Karpas-422 (cell line): ENCODE data around the gene NT5C. TPM values are rescaled to one million over a fixed set of nuclear protein-coding genes. Genes with fewer than 3 reads are reported as not detected.

Experiments
- DNase-seq: peaks from one replicate; pipeline ENCODE4 v3.0.0-alpha.2; 2015
- H2AFZ ChIP-seq: fragments of 200-600 bp; sonication (generic); 2 replicates; pipeline ENCODE4 v1.6.1; 2014; ENCODE audit warnings: antibody characterized with exemption, low read length, mixed read lengths
- H3K27ac ChIP-seq: fragments of 200-600 bp; sonication (generic); 2 replicates; pipeline ENCODE4 v1.5.1; 2014; ENCODE audit warnings: mild to moderate bottlenecking, low read length, moderate library complexity
- H3K27me3 ChIP-seq: fragments of 200-600 bp; sonication (generic); 2 replicates; pipeline ENCODE4 v1.6.1; 2014; ENCODE audit warnings: low read length, mixed read lengths
- H3K36me3 ChIP-seq: fragments of 200-600 bp; sonication (generic); 2 replicates; pipeline ENCODE4 v1.6.1; 2014; ENCODE audit warnings: low read length, mixed read lengths; ENCODE audit not compliant: insufficient read depth
- H3K4me1 ChIP-seq: fragments of 200-600 bp; sonication (generic); 2 replicates; pipeline ENCODE4 v1.6.1; 2014; ENCODE audit warnings: mild to moderate bottlenecking, low read length, mixed read lengths
- H3K4me2 ChIP-seq: fragments of 200-600 bp; sonication (generic); 2 replicates; pipeline ENCODE4 v1.6.1; 2014; ENCODE audit warnings: low read length, low read depth, mild to moderate bottlenecking; ENCODE audit not compliant: poor library complexity, severe bottlenecking
- H3K4me3 ChIP-seq: fragments of 200-600 bp; sonication (generic); 2 replicates; pipeline ENCODE4 v1.5.1; 2014; ENCODE audit warnings: mild to moderate bottlenecking, antibody characterized with exemption, low read length, mixed read lengths
- H3K79me2 ChIP-seq: fragments of 200-600 bp; sonication (generic); 2 replicates; pipeline ENCODE4 v1.6.1; 2014; ENCODE audit warnings: mild to moderate bottlenecking, low read length, mixed read lengths
- H3K9ac ChIP-seq: fragments of 200-600 bp; sonication (generic); 2 replicates; pipeline ENCODE4 v1.6.0; 2014; ENCODE audit warnings: low read length
- H3K9me2 ChIP-seq: fragments of 200-600 bp; sonication (generic), shearing (Covaris generic); replicated peaks from 2 replicates; pipeline ENCODE4 v1.6.0; 2014; ENCODE audit warnings: mild to moderate bottlenecking, low read length, moderate library complexity; ENCODE audit not compliant: insufficient read depth
- H3K9me3 ChIP-seq: fragments of 300-700, 200-600 bp; sonication (generic); 2 replicates; pipeline ENCODE4 v1.6.1; 2014; ENCODE audit warnings: low read length, mixed read lengths
- H4K20me1 ChIP-seq: fragments of 200-600 bp; sonication (generic); 2 replicates; pipeline ENCODE4 v1.6.1; 2014; ENCODE audit warnings: mild to moderate bottlenecking, antibody characterized with exemption, low read length, low read depth; ENCODE audit not compliant: insufficient read depth
- total RNA-seq: library from RNA; depleted of rRNA; stranded (reverse); fragments of >200 nt; shearing (Covaris generic); gene quantifications from 2 replicates; pipeline ENCODE4 v1.2.3, GENCODE V29; 2014; ENCODE audit warnings: low replicate concordance

The NT5C gene
- total RNA-seq, 1 experiment from 2014 or later = 43.6 TPM

DNA sequence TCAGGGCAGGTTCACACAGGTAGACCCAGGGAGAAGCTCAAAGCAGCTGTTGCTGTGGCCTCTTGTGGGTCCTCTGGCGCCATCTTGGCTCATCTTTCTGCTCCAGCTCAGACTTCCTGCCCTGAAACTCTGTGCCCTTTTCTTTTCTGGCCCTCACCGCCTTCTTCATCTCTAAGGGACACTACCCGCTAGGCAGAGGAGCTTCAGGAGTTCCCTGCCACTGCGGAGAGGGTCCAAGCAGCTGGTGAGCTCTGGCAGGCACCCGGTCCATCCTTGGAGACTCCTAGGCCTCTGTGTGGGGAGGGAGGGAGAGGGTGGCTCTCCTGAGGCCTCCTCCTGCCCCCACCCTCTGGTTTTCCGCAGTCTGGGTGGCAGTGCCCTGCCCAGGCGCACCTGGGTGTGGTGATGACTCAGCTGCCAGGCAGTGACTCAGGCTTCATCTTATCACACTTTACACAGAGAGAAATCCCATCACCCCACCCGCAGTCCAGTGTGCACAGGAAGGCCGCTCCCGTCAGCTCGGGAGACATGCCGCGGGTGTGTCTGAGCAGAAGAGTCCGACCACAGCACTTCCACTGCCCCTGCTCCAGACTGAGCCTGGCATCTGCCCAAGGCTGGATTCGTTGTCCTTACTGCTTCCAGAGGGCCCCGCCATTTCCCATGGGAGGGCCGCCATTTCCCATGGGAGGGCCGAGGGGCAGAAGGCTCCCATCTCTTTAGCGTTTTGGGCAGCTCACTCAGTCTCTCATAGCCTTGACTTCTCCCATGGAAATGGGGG, 7.3 kb downstream of the NT5C start:
- Histone ChIP-seq H3K27ac (no peak overlapping the region), H3K4me1 (peaks cover 11% of the 10 kb centered on the region), H3K9me3 (no peaks in the 10 kb centered on the region), H3K4me2 (no peak overlapping the region), H2AFZ (no peak overlapping the region), H3K4me3 (no peak overlapping the region), H3K9me2 (no peaks in the 10 kb centered on the region), H3K27me3 (no peaks in the 10 kb centered on the region), H3K36me3 (no peaks in the 10 kb centered on the region), H3K79me2 (peaks cover 1% of the 10 kb centered on the region; the same call in 1 of the 2 replicates), H4K20me1 (no peaks in the 10 kb centered on the region), H3K9ac (no peak overlapping the region)
- DNase-seq = no peak

DNA sequence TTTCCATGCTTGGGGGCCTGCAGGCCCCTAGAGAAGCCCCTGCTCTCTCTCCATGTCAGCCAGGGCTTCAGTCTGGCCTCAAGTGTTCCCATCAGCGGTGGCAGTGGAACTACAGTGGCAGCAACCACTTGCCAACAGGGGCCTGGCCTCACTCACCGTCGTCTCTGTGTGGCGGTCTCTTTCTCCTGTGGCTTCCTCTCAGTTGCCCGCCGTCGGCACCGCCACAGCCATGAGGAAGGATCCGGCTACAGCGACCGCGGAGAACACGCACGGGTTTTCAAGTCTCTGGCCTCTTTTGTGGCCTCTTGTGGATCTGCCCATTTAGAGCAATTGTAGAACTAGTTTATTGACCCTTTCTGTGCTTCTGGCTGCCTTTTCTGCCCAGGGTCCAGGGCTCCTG, 13.2 kb downstream of the NT5C start:
- Histone ChIP-seq H4K20me1 (0 out of 2 replicates have a peak, but pooled peaks cover 3% of the 10 kb centered on the region), H3K36me3 (0 out of 2 replicates have a peak, but pooled peaks cover 3% of the 10 kb centered on the region), H3K79me2 (peaks cover 23% of the 10 kb centered on the region), H3K4me3 (no peak overlapping the region), H3K9me2 (no peaks in the 10 kb centered on the region), H3K9me3 (no peaks in the 10 kb centered on the region), H2AFZ (no peak overlapping the region), H3K9ac (no peak overlapping the region), H3K4me2 (no peak overlapping the region), H3K27ac (no peak overlapping the region), H3K27me3 (no peaks in the 10 kb centered on the region), H3K4me1 (peaks cover 37% of the 10 kb centered on the region)
- peak; percentile 15 for DNase-seq

DNA sequence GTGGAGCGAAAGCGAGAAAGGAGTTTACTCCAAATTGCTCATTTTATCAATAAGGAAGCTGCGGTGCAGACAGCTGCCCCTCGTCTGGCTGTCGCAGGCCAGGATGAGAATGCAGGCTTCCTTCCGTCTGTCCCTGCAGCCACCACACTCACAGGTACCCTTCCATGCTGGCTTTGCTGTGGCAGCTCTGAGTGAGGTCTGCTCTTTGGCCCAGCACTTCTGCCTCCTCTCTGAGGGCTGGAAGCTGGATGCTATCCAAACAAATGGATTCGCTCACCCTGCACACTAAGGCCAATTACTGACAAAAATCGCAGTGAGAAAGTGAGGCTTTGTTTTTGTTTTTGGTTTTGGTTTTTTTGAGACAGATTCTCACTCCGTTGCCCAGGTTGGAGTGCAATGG, 14.8 kb downstream of the NT5C start:
- Histone ChIP-seq H3K27ac (no peak overlapping the region), H3K4me3 (no peak overlapping the region), H2AFZ (no peak overlapping the region), H3K79me2 (peaks cover 25% of the 10 kb centered on the region), H3K9me3 (no peaks in the 10 kb centered on the region), H3K27me3 (no peaks in the 10 kb centered on the region), H3K36me3 (0 out of 2 replicates have a peak, but pooled peaks cover 3% of the 10 kb centered on the region), H3K9me2 (no peaks in the 10 kb centered on the region), H3K4me2 (no peak overlapping the region), H3K9ac (no peak overlapping the region), H3K4me1 (peaks cover 38% of the 10 kb centered on the region), H4K20me1 (0 out of 2 replicates have a peak, but pooled peaks cover 3% of the 10 kb centered on the region)
- DNase-seq = peak; percentile 37

DNA sequence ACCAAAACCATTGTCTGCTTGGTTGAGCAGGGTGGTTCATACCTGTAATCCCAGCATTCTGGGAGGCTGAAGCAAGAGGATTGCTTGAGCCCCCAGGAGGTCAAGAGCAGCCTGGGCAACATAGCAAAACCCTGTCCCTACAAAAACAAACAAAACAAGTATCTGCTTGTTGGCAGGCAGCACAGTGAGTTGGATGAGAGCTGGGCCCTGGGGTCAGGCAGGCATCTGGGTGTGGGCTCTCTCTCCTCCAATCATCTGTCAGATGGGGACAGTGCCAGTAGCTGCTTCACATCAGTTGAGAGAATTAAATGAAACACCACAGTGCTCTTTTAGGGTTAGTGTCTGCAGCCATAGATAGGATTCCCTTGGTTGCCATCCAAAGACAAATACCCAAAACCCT, 16.0 kb downstream of the NT5C start:
- H3K9me3 ChIP-seq = no peaks in the 10 kb centered on the region

DNA sequence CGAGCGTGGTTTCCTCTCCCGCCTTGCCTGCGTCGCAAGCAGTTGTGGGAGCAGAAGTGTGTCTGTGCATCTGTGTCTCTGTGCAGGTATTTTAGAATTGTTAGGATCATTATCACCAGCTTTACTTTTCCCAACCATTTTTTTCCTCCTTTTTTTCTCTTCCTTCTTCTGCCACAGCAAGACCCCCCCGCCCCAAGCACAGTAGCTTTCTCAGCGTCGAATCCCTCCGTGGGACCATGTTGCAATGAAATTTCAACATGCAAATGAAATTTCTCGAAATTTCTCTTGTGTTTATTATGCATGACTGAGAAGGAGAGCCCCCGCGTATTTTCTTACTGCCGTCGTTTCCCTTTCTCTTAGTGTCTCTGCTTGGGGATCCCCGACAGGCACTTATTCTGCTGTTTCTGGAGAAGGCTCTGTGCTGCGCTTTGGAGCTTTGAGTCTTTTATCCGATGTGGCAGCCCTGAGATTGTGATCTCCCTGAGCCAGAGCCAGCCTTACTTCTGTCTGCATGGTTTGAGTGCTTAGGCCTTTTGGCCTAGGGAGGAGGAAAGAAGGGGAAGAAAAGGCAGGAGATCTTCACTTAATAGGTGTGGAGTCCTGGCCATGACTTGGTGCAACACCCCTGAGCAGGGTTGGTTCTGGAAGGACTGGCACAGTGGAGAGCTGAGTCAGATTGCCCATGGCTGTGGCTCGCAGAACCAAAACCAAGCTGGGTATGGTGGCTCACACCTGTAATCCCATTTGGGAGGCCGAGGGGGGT, 16.8 kb downstream of the NT5C start:
- Histone ChIP-seq H3K4me1 (peaks cover 53% of the 10 kb centered on the region), H4K20me1 (0 out of 2 replicates have a peak, but pooled peaks cover 3% of the 10 kb centered on the region), H3K36me3 (0 out of 2 replicates have a peak, but pooled peaks cover 3% of the 10 kb centered on the region), H2AFZ (no peak overlapping the region; the same call in 1 of the 2 replicates), H3K9me2 (no peaks in the 10 kb centered on the region), H3K9me3 (no peaks in the 10 kb centered on the region), H3K27ac (0 out of 2 replicates have a peak overlapping the region, but pooled peaks have one; percentile 14), H3K4me3 (peak overlapping the region; percentile 59; the same call in 1 of the 2 replicates), H3K27me3 (no peaks in the 10 kb centered on the region), H3K79me2 (peaks cover 41% of the 10 kb centered on the region), H3K9ac (peak overlapping the region; percentile 59), H3K4me2 (peak overlapping the region; percentile 73)
- DNase-seq = peak; percentile 55

More for the DNA sequence above, 16.0 kb downstream of the NT5C start:
- Histone ChIP-seq H3K9me2 (no peaks in the 10 kb centered on the region), H4K20me1 (0 out of 2 replicates have a peak, but pooled peaks cover 3% of the 10 kb centered on the region), H3K36me3 (0 out of 2 replicates have a peak, but pooled peaks cover 3% of the 10 kb centered on the region), H3K9ac (no peak overlapping the region), H3K27me3 (no peaks in the 10 kb centered on the region), H3K4me3 (no peak overlapping the region), H3K4me2 (no peak overlapping the region), H2AFZ (no peak overlapping the region), H3K4me1 (peaks cover 49% of the 10 kb centered on the region), H3K79me2 (peaks cover 37% of the 10 kb centered on the region), H3K27ac (no peak overlapping the region)
- no peak for DNase-seq

DNA sequence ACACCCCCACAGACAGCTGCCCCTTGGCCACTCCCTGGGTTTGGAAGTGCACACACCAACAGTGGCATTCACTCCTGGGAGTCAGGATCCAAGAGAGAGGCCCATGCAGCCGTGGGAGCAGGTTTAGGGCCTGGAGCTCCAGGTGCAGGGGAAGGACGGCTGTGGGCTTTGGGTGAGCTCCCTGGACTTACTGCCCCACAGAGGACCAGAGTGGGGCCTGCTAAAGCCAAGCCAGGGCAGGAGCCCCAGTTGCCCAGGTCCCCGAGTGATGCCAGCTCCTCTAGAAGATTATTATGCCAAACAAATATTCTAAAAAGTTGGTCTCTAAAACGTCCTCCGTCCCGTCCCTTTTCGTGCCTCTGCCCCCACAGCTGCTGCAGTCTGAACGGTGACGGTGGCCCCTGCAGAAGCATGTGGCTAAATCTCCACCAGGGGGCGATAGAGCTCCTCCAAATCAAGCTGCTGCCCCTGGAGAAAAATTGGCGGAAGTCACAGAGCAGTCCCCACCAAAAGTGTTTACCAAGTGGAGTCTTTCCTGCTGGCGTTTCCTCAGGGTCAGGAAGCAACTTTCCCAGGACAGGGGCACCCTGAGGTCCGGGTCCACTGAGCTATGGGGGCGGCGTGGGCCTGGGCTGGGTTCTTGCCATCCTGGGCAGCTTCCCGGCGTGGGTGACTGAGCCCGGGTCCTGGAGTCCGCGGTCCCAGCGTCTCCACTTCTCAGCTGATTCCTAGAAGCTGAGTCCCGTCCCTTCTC, 17.6 kb downstream of the NT5C start:
- H3K4me3 ChIP-seq = peak overlapping the region; percentile 59; the same call in 1 of the 2 replicates
- H3K9ac ChIP-seq = peak overlapping the region; percentile 59
- H3K9me3 ChIP-seq = no peaks in the 10 kb centered on the region
- H3K4me1 ChIP-seq = peaks cover 60% of the 10 kb centered on the region
- DNase-seq = peak; percentile 96
- H3K27me3 ChIP-seq = no peaks in the 10 kb centered on the region; the same call in 1 of the 2 replicates
- peak overlapping the region; percentile 40; the same call in 1 of the 2 replicates for H2AFZ ChIP-seq
- 0 out of 2 replicates have a peak, but pooled peaks cover 3% of the 10 kb centered on the region for H4K20me1 ChIP-seq
- peaks cover 41% of the 10 kb centered on the region for H3K79me2 ChIP-seq
- 0 out of 2 replicates have a peak overlapping the region, but pooled peaks have one; percentile 14 for H3K27ac ChIP-seq
- peak overlapping the region; percentile 73 for H3K4me2 ChIP-seq
- 0 out of 2 replicates have a peak, but pooled peaks cover 3% of the 10 kb centered on the region for H3K36me3 ChIP-seq
- H3K9me2 ChIP-seq = no peaks in the 10 kb centered on the region

DNA sequence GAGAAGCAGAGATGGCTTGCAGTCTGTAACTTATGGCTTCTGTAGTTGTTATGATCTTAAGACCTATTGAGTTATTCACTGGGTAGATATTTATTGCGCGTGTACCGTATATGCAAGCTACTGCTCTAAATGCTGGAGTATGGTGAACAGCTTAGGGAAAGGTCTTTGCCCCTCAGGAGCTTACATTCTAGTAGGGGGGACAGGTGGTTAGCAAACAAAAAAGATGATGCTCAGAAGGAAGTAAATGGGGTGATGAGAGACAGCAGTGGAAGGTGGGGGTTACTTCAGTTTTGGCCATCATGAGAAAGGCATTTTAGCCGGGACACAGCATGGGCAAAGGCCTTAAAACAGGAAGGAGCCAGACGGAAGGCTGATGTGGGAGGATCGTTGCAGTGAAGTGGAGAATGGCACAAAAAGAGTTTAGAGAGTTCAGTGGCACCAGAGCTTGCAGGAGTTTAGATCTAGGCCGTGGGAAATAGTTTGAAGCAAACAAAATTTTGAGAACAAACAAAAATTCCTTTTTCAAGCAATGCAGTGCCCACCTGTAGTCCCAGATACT, 19.7 kb downstream of the NT5C start:
- no peak overlapping the region for H2AFZ ChIP-seq
- 0 out of 2 replicates have a peak, but pooled peaks cover 3% of the 10 kb centered on the region for H3K36me3 ChIP-seq
- H3K9me2 ChIP-seq = no peaks in the 10 kb centered on the region
- H3K4me3 ChIP-seq = no peak overlapping the region; the same call in 1 of the 2 replicates
- H3K27ac ChIP-seq = no peak overlapping the region
- H3K79me2 ChIP-seq = peaks cover 39% of the 10 kb centered on the region
- peaks cover 52% of the 10 kb centered on the region for H3K4me1 ChIP-seq
- H3K27me3 ChIP-seq = no peaks in the 10 kb centered on the region; the same call in 1 of the 2 replicates
- H3K9ac ChIP-seq = no peak overlapping the region
- H3K9me3 ChIP-seq = no peaks in the 10 kb centered on the region
- no peak for DNase-seq
- 0 out of 2 replicates have a peak, but pooled peaks cover 3% of the 10 kb centered on the region for H4K20me1 ChIP-seq
- H3K4me2 ChIP-seq = peak overlapping the region; percentile 92
